Measurements from ENCODE around the gene OSBPL3. TPM values are rescaled to one million over a fixed set of nuclear protein-coding genes. Genes with fewer than 3 reads are reported as not detected.

OSBPL3 gene
- total RNA-seq, 1 donor from 2014 or later: 8.0 TPM

- no peak for DNase-seq (ENCODE audit: low spot score)
- H3K9me3 ChIP-seq (ENCODE audit: low read depth): no peaks in the 10 kb centered on the region
- TF ChIP-seq CTCF (IDR thresholded peaks at IDR 0.05) (no peak), EZH2 (IDR thresholded peaks at IDR 0.05) (no peak), EZH2phosphoT487 (IDR thresholded peaks at IDR 0.05) (no peak)
- no peaks in the 10 kb centered on the region for H4K20me1 ChIP-seq (ENCODE audit: low read depth)
- Mint-ChIP-seq H3K36me3 (peaks cover 24% of the 10 kb centered on the region), H3K4me3 (no peak overlapping the region), H3K27ac (no peak overlapping the region), H3K9me3 (no peaks in the 10 kb centered on the region), H3K27me3 (ENCODE audit: insufficient read depth, low read depth) (peaks cover under 1% of the 10 kb centered on the region), H3K4me1 (peaks cover 20% of the 10 kb centered on the region)
- no peak overlapping the region for H3K4me2 ChIP-seq
- H3K4me3 ChIP-seq: no peak overlapping the region
- H3F3A ChIP-seq (ENCODE audit: low read depth): peaks cover 5% of the 10 kb centered on the region
- H3K36me3 ChIP-seq: peaks cover 5% of the 10 kb centered on the region
- H3K27me3 ChIP-seq: no peaks in the 10 kb centered on the region
- H2AFZ ChIP-seq (replicated peaks): no peak overlapping the region
- H3K4me1 ChIP-seq: no peaks in the 10 kb centered on the region
- no peak overlapping the region for H3K27ac ChIP-seq
- no peaks in the 10 kb centered on the region for H3K79me2 ChIP-seq (ENCODE audit: low read depth)
- no peak overlapping the region for H3K9ac ChIP-seq
These were observed 179.9 kb downstream of the OSBPL3 start for GRCh38 chr7:24800073-24800472.

- H3K27me3 ChIP-seq: no peaks in the 10 kb centered on the region
- peaks cover 8% of the 10 kb centered on the region for H3F3A ChIP-seq (ENCODE audit: low read depth)
- Mint-ChIP-seq H3K4me3 (no peak overlapping the region), H3K27ac (no peak overlapping the region), H3K4me1 (peaks cover 20% of the 10 kb centered on the region), H3K36me3 (peaks cover 24% of the 10 kb centered on the region), H3K9me3 (peaks cover 2% of the 10 kb centered on the region), H3K27me3 (ENCODE audit: insufficient read depth, low read depth) (peaks cover 2% of the 10 kb centered on the region)
- no peaks in the 10 kb centered on the region for H3K79me2 ChIP-seq (ENCODE audit: low read depth)
- H3K9ac ChIP-seq: no peak overlapping the region
- H3K4me1 ChIP-seq: no peaks in the 10 kb centered on the region
- no peak overlapping the region for H2AFZ ChIP-seq (replicated peaks)
- H4K20me1 ChIP-seq (ENCODE audit: low read depth): no peaks in the 10 kb centered on the region
- H3K4me2 ChIP-seq: no peak overlapping the region
- no peak for DNase-seq (ENCODE audit: low spot score)
- TF ChIP-seq CTCF (IDR thresholded peaks at IDR 0.05): no peak
- TF ChIP-seq EZH2 (IDR thresholded peaks at IDR 0.05): no peak
- TF ChIP-seq EZH2phosphoT487 (IDR thresholded peaks at IDR 0.05): no peak
- peaks cover 5% of the 10 kb centered on the region for H3K36me3 ChIP-seq
- no peak overlapping the region for H3K27ac ChIP-seq
- no peak overlapping the region for H3K4me3 ChIP-seq
- no peaks in the 10 kb centered on the region for H3K9me3 ChIP-seq (ENCODE audit: low read depth)
These were observed 180.5 kb downstream of the OSBPL3 start for GRCh38 chr7:24799506-24799905.

- H2AFZ ChIP-seq (replicated peaks): no peak overlapping the region
- DNase-seq (ENCODE audit: low spot score): no peak
- no peak overlapping the region for H3K27ac ChIP-seq
- H3K36me3 ChIP-seq: peaks cover 5% of the 10 kb centered on the region
- no peaks in the 10 kb centered on the region for H3K9me3 ChIP-seq (ENCODE audit: low read depth)
- H3K27me3 ChIP-seq: no peaks in the 10 kb centered on the region
- H3K36me3 Mint-ChIP-seq: peaks cover 19% of the 10 kb centered on the region
- no peak overlapping the region for H3K4me2 ChIP-seq
- peaks cover 8% of the 10 kb centered on the region for H3F3A ChIP-seq (ENCODE audit: low read depth)
- H3K9me3 Mint-ChIP-seq: peaks cover 2% of the 10 kb centered on the region
- peak overlapping the region; percentile 7 for H3K27ac Mint-ChIP-seq
- peaks cover 2% of the 10 kb centered on the region for H3K27me3 Mint-ChIP-seq (ENCODE audit: insufficient read depth, low read depth)
- no peaks in the 10 kb centered on the region for H3K4me1 ChIP-seq
- H3K4me1 Mint-ChIP-seq: peaks cover 20% of the 10 kb centered on the region
- TF ChIP-seq EZH2phosphoT487 (IDR thresholded peaks at IDR 0.05) (no peak), EZH2 (IDR thresholded peaks at IDR 0.05) (no peak)
- H3K79me2 ChIP-seq (ENCODE audit: low read depth): no peaks in the 10 kb centered on the region
- no peak overlapping the region for H3K9ac ChIP-seq
- no peaks in the 10 kb centered on the region for H4K20me1 ChIP-seq (ENCODE audit: low read depth)
- no peak overlapping the region for H3K4me3 Mint-ChIP-seq
- H3K4me3 ChIP-seq: no peak overlapping the region
These were observed 181.7 kb downstream of the OSBPL3 start for GRCh38 chr7:24798261-24798660.

GRCh38 chr7:24797270-24797669, 182.7 kb downstream of the OSBPL3 start:
- Histone ChIP-seq H3K9ac (no peak overlapping the region), H2AFZ (replicated peaks) (no peak overlapping the region), H3K4me3 (no peak overlapping the region), H3K27me3 (no peaks in the 10 kb centered on the region), H3K4me1 (no peaks in the 10 kb centered on the region), H3K36me3 (no peaks in the 10 kb centered on the region), H3K79me2 (ENCODE audit: low read depth) (no peaks in the 10 kb centered on the region), H4K20me1 (ENCODE audit: low read depth) (no peaks in the 10 kb centered on the region), H3F3A (ENCODE audit: low read depth) (peaks cover 8% of the 10 kb centered on the region), H3K27ac (no peak overlapping the region), H3K4me2 (no peak overlapping the region), H3K9me3 (ENCODE audit: low read depth) (no peaks in the 10 kb centered on the region)
- H3K9me3 Mint-ChIP-seq: peaks cover 2% of the 10 kb centered on the region
- H3K4me3 Mint-ChIP-seq: no peak overlapping the region
- TF ChIP-seq EZH2 (IDR thresholded peaks at IDR 0.05) (no peak), CTCF (IDR thresholded peaks at IDR 0.05) (no peak), EZH2phosphoT487 (IDR thresholded peaks at IDR 0.05) (no peak)
- H3K4me1 Mint-ChIP-seq: peaks cover 20% of the 10 kb centered on the region
- no peak overlapping the region for H3K27ac Mint-ChIP-seq
- H3K36me3 Mint-ChIP-seq: peaks cover 13% of the 10 kb centered on the region
- peaks cover 2% of the 10 kb centered on the region for H3K27me3 Mint-ChIP-seq (ENCODE audit: insufficient read depth, low read depth)
- no peak for DNase-seq (ENCODE audit: low spot score)

Data from neural progenitor cell (in vitro differentiated cells).